ENCODE data around the gene YBX2. TPM values are rescaled to one million over a fixed set of nuclear protein-coding genes. Genes with fewer than 3 reads are reported as not detected.

The YBX2 gene
- total RNA-seq, 1 experiment from 2014 or later, result 24.0 TPM

DNA sequence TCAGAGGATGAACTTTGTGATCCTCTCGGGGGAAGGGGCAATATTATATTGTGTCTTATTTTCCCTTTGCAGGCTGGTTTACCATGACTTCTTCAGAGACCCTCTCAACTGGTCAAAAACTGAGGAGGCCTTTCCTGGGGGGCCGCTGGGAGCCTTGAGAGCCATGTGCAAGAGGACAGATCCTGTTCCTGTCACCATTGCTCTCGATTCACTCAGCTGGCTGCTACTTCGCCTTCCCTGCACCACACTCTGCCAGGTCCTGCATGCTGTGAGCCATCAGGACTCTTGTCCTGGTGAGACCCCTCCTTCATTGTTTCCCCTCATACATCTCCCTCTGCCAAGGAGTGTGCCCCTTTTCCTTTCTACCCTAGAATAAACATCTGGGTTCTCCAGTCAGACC lies 39.9 kb downstream of the YBX2 start:
- no peak overlapping the region for H2AFZ ChIP-seq (ENCODE audit: low read length)
- H3K79me2 ChIP-seq (ENCODE audit: insufficient read depth, low read length), result peaks cover 16% of the 10 kb centered on the region; the same call in 1 of the 2 replicates
- H2AK5ac ChIP-seq (ENCODE audit: insufficient read length, low read length), result no peak overlapping the region
- no CpG with 5 or more reads among the region's 4 CpGs for WGBS (ENCODE audit: extremely low coverage, insufficient read length, low lambda C conversion rate)
- H3K23ac ChIP-seq (ENCODE audit: insufficient read length, low read depth, low read length), result no peak overlapping the region
- H3T11ph ChIP-seq (ENCODE audit: low read length), result no peak overlapping the region
- no peak overlapping the region for H2BK20ac ChIP-seq (ENCODE audit: low read depth, low read length, poor library complexity, severe bottlenecking)
- H4K91ac ChIP-seq (ENCODE audit: insufficient read length, low read depth, low read length), result no peak overlapping the region
- Mint-ChIP-seq H3K27me3 (ENCODE audit: low read depth) (no peaks in the 10 kb centered on the region; the same call in 1 of the 2 replicates), H3K36me3 (ENCODE audit: insufficient read depth in 1 of 3, low read depth in 3 of 3) (peaks cover 25 to 54% (median 52%) of the 10 kb centered on the region in 3 experiments), H3K4me1 (peaks cover 18 to 26% of the 10 kb centered on the region in 2 experiments), H3K27ac (no peak overlapping the region; a peak in 1 of 7 replicates), H3K9me3 (no peaks in the 10 kb centered on the region), H3K4me3 (peak overlapping the region in 1 of 2 experiments; percentile 27; a peak in 1 of 5 replicates)
- H2BK5ac ChIP-seq (ENCODE audit: insufficient read length, low read length), result no peak overlapping the region
- H3K23me2 ChIP-seq (ENCODE audit: insufficient read length, low read depth, low read length, poor library complexity, severe bottlenecking), result peaks cover 6% of the 10 kb centered on the region
- no peak overlapping the region for H3K14ac ChIP-seq (ENCODE audit: insufficient read depth, low read length)
- peaks cover 4% of the 10 kb centered on the region for H3K79me1 ChIP-seq (ENCODE audit: insufficient read depth, low read depth, low read length, poor library complexity, severe bottlenecking)
- H3K27ac ChIP-seq (ENCODE audit: insufficient read length, low read depth, low read length), result no peak overlapping the region
- H3K4ac ChIP-seq (ENCODE audit: low read depth, low read length), result no peak overlapping the region
- H3K56ac ChIP-seq (ENCODE audit: insufficient read length, low read depth, low read length), result no peak overlapping the region
- H3K4me2 ChIP-seq (ENCODE audit: insufficient read depth, insufficient read length, low read length), result no peak overlapping the region
- H2BK12ac ChIP-seq (ENCODE audit: insufficient read length, low read depth, low read length), result no peak overlapping the region
- no peaks in the 10 kb centered on the region; the same call in 1 of the 2 replicates for H3K4me1 ChIP-seq (ENCODE audit: insufficient read depth, low read length)
- no peak overlapping the region for H4K8ac ChIP-seq (replicated peaks; ENCODE audit: insufficient read length, low read depth, low read length)
- no peak overlapping the region for H2BK15ac ChIP-seq (ENCODE audit: low read depth, low read length)
- no peak overlapping the region for H3K9ac ChIP-seq (ENCODE audit: extremely low read depth, insufficient read length, low read length)
- TF ChIP-seq, protein P1, sequence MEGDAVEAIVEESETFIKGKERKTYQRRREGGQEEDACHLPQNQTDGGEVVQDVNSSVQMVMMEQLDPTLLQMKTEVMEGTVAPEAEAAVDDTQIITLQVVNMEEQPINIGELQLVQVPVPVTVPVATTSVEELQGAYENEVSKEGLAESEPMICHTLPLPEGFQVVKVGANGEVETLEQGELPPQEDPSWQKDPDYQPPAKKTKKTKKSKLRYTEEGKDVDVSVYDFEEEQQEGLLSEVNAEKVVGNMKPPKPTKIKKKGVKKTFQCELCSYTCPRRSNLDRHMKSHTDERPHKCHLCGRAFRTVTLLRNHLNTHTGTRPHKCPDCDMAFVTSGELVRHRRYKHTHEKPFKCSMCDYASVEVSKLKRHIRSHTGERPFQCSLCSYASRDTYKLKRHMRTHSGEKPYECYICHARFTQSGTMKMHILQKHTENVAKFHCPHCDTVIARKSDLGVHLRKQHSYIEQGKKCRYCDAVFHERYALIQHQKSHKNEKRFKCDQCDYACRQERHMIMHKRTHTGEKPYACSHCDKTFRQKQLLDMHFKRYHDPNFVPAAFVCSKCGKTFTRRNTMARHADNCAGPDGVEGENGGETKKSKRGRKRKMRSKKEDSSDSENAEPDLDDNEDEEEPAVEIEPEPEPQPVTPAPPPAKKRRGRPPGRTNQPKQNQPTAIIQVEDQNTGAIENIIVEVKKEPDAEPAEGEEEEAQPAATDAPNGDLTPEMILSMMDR (conservative IDR thresholded peaks at IDR 0.05), result no peak
- H4K20me1 ChIP-seq (ENCODE audit: control insufficient read depth, insufficient read depth, insufficient read length), result no peaks in the 10 kb centered on the region
- H2BK120ac ChIP-seq (ENCODE audit: low read depth, low read length, poor library complexity, severe bottlenecking), result no peak overlapping the region
- H3K9me3 ChIP-seq (ENCODE audit: control insufficient read depth, low read depth, low read length), result no peaks in the 10 kb centered on the region
- H4K5ac ChIP-seq (ENCODE audit: insufficient read length, low read depth, low read length), result no peak overlapping the region
- no peak overlapping the region for H3K18ac ChIP-seq (ENCODE audit: insufficient read length, low read depth, low read length)
- H3K27me3 ChIP-seq (ENCODE audit: insufficient read depth, low read length), result no peaks in the 10 kb centered on the region
- no peak for DNase-seq

All from H9 (cell line).